Myocyte (in vitro differentiated cells): Measurements from ENCODE around the gene RRP36. TPM values are rescaled to one million over a fixed set of nuclear protein-coding genes. Genes with fewer than 3 reads are reported as not detected.

Experiments
- DNase-seq: peaks from one replicate; pipeline ENCODE4 v3.0.0-alpha.2; 2012; ENCODE audit warnings: low read depth
- total RNA-seq: library from RNA; depleted of rRNA; stranded (reverse); fragments of >200 nt; gene quantifications from 2 replicates; pipeline ENCODE4 v1.2.3, GENCODE V29; 2014

The RRP36 gene
- total RNA-seq, 1 donor from 2014 or later, result 65.6 TPM

GRCh38 chr6:43006251-43006650, 15.2 kb upstream of the RRP36 start:
- no peak for DNase-seq

DNA sequence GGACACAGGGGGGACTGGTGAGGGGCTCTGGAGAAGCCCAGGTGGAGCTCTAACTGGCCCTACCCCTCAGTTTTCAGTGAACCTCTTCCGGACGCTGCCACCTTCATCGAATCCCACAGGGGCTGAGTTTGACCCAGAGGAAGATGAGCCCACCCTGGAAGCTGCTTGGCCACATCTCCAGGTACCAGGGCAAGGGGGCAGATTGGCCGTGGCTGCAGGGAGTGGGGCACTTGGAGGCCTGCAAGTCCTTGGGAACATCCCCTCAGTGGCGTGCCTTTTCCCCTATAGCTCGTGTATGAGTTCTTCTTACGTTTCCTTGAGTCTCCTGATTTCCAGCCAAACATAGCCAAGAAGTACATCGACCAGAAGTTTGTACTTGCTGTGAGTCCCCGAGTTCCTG, 14.3 kb upstream of the RRP36 start:
- DNase-seq, result no peak

DNA sequence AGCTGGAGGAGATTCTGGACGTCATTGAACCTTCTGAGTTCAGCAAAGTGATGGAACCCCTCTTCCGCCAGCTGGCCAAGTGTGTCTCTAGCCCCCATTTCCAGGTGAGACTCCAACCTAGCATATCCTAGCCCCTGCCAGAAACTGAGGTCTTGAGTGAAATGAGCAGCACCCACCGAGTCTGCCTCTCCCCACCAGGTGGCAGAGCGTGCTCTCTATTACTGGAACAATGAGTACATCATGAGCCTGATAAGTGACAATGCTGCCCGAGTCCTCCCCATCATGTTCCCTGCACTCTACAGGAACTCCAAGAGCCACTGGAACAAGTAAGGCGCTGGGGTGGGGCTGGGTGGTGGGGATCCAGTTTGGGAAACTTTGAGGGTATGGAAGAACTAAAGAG, 12.3 kb upstream of the RRP36 start:
- DNase-seq, result peak; percentile 49

- no peak for DNase-seq
Observed at GRCh38 chr6:43011207-43011606, 10.2 kb upstream of the RRP36 start.

DNA sequence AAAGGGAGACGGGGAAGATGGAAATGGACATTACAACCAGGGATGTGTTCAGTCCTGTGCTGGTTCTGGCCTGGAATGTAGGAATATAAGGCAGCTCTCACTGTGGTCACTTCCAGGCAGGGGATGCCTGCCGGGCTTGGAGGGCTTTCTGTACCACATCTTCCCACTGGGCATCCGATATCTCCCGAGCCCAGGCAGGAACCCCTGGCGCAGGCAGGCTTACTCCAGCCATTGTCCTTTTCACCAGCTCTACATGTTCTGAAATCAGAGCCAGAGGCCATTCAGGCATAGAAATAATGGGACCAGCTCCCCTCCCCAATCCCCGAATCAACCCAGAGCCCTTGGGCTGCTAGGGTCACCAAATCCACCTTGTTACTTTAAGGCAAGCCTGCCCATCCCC, 9.1 kb upstream of the RRP36 start:
- DNase-seq, result no peak

GRCh38 chr6:43013097-43013842, 8.2 kb upstream of the RRP36 start:
- DNase-seq, result no peak

- peak; percentile 100 for DNase-seq
Observed at GRCh38 chr6:43013843-43014433, 7.5 kb upstream of the RRP36 start, which contains the start of the genes KLHDC3 and MEA1. KLHDC3 (plus strand) TSS chr6:43014249; CDS start chr6:43017193, 2,944 bp downstream. MEA1 (minus strand) TSS chr6:43013946; CDS start chr6:43013813, 133 bp downstream.

DNA sequence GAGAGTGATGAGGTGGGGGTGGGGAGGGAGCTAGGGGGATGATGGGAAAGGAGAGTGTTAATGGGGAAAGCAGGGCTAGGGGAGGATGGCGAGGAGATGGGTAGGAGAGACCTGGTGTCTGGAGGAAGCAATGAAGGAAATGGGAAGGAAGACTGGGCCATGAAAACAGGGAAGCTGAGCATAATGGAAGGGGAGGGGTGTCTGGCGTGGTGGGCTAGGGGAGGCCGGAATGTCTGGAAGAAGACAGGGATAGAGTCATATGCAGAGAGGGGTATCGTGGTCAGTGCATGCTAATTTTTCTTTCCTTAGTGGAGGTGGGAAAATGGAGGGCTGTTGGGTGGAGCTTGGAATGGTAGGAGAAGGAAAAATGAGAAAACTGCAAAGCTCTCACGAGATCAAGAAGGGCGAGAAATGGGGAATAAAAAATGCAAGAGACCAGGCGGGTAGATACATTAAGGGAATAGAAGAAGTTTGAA, 7.0 kb upstream of the RRP36 start:
- DNase-seq, result peak; percentile 20

DNA sequence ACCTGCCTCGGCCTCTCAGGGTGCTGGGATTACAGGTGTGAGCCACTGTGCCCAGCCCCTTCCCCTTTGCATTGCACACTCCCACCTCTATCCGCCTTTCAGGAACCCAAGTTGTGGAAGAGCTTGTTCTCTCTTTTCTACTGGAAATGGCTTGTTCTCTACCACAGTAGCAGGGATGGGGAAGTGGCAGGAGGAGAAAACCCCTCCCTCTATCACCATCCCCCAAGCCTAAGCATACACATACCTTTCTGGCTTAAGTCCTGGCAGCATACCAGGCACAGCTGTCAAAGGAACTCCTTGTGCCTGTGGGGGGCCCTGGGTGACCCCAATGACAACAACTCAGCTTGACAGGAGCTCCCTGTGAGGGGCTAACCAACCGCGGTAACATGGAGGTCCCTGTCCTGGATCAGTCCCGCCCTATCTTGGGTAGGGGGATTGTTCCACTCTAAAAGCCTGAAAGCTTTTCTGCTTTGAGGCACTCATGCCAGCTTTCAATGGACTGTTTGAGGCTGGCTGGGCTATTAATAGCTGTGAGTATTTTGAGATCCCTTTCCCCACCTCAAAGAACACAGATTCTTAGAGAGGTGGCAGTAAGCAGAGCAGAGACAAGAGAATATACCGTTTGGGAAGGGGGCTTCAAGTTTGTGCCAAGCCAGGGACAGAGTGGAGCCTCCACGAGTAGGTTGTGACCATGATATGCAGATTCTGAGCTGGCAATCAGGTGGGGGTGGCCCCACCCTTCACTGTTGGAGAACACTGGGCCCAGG, 5.1 kb upstream of the RRP36 start:
- peak; percentile 51 for DNase-seq

DNA sequence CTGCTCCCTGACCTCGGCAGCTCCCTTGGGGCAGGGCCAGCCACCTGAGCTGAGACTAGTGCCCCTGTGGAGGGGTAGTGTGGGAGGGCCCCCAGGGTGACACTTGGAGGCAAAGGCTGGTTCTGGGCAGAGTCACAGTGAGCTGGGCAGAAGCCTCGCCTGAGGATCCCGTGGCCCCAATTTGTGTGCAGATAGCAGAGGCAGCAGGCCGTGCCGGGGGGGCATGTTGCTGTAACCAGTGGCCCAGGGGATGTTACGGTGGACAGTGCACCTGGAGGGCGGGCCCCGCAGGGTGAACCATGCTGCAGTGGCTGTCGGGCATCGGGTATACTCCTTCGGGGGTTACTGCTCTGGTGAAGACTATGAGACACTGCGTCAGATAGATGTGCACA, 4.5 kb upstream of the RRP36 start:
- no peak for DNase-seq

GRCh38 chr6:43019152-43019551, 2.3 kb upstream of the RRP36 start:
- no peak for DNase-seq

- no peak for DNase-seq
Observed at GRCh38 chr6:43020052-43020705, 1.2 kb upstream of the RRP36 start.

GRCh38 chr6:43020847-43021246, 576 bp upstream of the RRP36 start:
- DNase-seq, result peak; percentile 51

DNA sequence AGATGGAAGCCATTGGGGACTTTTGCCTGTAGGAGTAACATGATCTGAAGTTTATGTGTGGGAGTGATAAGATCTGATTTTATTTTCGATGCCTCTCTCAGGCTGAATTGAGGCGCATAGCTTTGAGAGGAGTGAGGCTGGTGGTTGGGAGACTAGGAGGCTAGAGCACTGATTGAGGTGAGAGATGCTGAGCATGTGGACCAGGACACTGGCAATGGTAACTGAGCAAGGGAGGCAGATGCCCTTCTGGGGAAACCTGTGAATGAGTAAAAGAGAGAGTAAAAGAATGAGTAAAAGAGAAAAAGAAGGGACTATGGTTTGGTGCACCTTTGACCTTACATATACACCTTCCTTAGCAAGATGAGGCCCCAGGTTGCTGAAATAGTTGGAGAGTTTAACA, 3.0 kb downstream of the RRP36 start:
- DNase-seq, result no peak

DNA sequence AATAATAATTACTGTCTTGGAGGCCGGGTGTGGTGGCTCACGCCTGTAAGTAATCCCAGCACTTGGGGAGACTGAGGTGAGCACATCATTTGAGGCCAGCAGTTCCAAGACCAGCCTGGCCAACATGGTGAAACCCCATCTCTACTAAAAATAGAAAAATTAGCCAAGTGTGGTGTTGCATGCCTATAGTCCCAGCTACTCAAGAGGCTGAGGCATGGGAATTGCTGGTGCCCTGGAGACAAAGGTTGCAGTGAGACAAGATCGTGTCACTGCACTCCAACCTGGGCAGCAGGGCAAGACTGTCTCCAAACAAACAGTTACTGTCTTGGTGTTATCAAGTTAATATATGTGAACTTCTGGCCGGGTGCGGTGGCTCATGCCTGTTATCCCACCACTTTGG, 4.9 kb downstream of the RRP36 start:
- peak; percentile 44 for DNase-seq

- peak; percentile 12 for DNase-seq
Observed at GRCh38 chr6:43029120-43029519, 7.7 kb downstream of the RRP36 start.

GRCh38 chr6:43032326-43032725, 10.9 kb downstream of the RRP36 start:
- DNase-seq, result no peak

GRCh38 chr6:43033496-43034189, 12.2 kb downstream of the RRP36 start:
- no peak for DNase-seq

DNA sequence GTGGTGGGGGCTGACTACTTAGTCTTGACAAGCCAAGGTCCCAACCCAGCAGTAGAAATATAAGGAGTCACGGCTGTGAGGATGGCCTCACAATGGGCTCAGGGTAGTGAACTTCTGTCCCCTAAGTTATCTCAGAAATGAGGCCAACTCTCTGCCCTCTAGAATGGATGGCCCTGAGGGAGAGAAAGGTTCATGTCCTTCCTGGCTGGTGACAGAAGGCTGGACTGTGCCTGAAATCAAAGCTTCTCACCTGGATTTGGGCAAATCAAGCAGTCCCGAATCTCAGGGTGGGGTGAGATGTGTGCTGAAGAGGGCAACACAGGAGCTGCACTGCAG, 12.7 kb downstream of the RRP36 start:
- no peak for DNase-seq

- no peak for DNase-seq
Observed at GRCh38 chr6:43035495-43036194, 14.2 kb downstream of the RRP36 start.
